Measurements from ENCODE around the gene PIM3. TPM values are rescaled to one million over a fixed set of nuclear protein-coding genes. Genes with fewer than 3 reads are reported as not detected.
A peak's percentile ranks its signal among the peaks of the same experiment; 100 is the strongest.

The PIM3 gene
- total RNA-seq, 1 experiment from 2014 or later, result 67.0 TPM

DNA sequence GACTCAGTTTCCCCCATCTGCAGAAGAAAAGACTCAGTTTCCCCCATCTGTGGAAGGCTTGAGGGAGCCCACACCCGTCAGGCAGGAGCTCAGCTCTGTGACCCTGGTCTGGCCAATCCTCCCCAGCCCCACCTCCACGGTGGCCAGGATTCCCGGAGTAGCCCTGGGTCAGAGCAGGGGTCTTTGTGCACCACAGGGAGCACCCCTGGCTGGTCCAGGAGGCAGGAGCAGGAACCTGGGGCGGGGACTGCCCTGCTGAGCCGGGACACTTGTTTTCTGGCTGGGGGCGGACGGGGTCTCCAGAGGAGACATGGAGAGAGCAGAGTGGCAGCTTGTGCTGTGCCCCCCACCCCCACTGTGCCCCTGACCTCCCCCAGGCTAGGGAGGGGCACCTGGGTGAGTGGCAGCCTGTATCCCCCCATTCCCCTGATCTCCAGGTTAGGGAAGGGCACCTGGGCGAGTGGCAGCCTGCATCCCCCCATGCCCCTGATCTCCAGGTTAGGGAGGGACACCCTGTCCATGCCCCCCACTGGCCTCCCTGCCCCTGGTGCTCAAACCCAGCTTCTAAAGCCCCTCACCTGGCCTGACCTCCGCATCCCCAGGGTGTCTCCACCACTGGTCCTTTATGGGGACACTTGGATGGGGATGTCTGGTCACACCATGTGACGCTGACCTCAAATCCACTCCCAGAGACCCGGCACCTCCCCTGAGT, 33.2 kb downstream of the PIM3 start:
- H3K79me2 ChIP-seq (ENCODE audit: low read depth), result no peaks in the 10 kb centered on the region
- intact Hi-C loops (cut with micrococcal nuclease; ENCODE audit: unreplicated experiment), result loop anchor here (1.0 to 5.0 kb wide), 3 partner anchors 38 to 227 kb away; no protein-coding TSS in a partner anchor
- H2AFZ ChIP-seq, result no peak overlapping the region
- no TSS peak for BruUV-seq (replicated peaks)
- CTCF ChIA-PET, result interaction anchor here (0.6 kb wide), 1 partner anchor 14 kb away, joined by 3 read pairs; no protein-coding TSS in a partner anchor
- no peaks in the 10 kb centered on the region; the same call in none of the 2 replicates for H3K4me1 ChIP-seq (replicated peaks; ENCODE audit: insufficient read depth)
- TF ChIP-seq EZH2 (IDR thresholded peaks at IDR 0.05; ENCODE audit: low read depth) (no peak), CTCF (conservative IDR thresholded peaks at IDR 0.05) (peak; percentile 24; the same call in 1 of the 2 replicates)
- no peaks in the 10 kb centered on the region for H3K9me2 ChIP-seq (ENCODE audit: insufficient read depth)
- peaks cover 30% of the 10 kb centered on the region for H3K27me3 ChIP-seq (ENCODE audit: insufficient read depth, low read depth)
- H4K20me1 ChIP-seq (ENCODE audit: insufficient read depth), result no peaks in the 10 kb centered on the region; the same call in 1 of the 2 replicates
- H3K27ac ChIP-seq, result no peak overlapping the region
- H3K4me2 ChIP-seq, result peak overlapping the region; percentile 63; the same call in 1 of the 2 replicates
- no peak for DNase-seq
- H3K9me3 ChIP-seq (ENCODE audit: insufficient read depth, low read depth), result peaks cover 8% of the 10 kb centered on the region; the same call in 1 of the 2 replicates
- H3K4me3 ChIP-seq, result no peak overlapping the region
- no peaks in the 10 kb centered on the region for H3K36me3 ChIP-seq (ENCODE audit: low read depth)
- H3F3A ChIP-seq (ENCODE audit: insufficient read depth, low read depth), result peaks cover 7% of the 10 kb centered on the region; the same call in 1 of the 2 replicates
- POLR2A ChIA-PET (ENCODE audit: unreplicated experiment), result no interaction called here

DNA sequence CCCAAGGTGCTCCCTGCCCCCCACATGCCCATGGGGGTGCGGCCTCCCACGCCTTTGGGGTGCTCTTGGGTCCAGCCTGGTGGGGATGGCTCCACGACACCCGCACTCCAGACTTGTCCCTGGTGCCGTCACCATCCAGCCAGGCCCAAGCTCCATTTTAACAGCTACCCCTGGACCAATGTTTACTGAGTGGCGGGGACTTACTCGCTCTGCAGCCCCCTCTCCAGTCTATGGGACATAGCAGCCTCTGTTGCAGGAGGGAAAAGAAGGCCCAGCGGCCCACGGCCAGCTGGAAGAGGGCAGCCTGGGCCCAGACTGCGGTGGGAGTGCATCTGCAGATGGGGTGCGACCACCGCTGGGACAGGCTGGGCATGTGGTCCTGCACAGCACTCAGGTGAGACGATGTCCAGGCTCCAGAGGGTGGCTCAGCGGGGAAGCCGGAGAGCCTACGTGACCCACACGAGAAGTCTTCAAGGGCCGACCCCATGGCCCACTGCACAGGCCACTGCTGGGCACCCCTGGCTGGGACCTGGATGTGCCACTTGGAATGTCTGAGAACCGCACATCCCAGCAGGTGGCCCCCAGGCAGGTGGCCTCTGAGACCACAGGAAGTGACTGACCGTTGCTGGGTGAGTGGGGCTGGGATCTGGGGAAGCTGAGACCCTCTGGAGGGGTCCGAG, 33.9 kb downstream of the PIM3 start:
- peaks cover 27% of the 10 kb centered on the region for H3K27me3 ChIP-seq (ENCODE audit: insufficient read depth, low read depth)
- BruUV-seq (replicated peaks), result no TSS peak
- no peak overlapping the region for H3K4me2 ChIP-seq
- no peak for DNase-seq
- TF ChIP-seq CTCF (conservative IDR thresholded peaks at IDR 0.05) (no peak), EZH2 (IDR thresholded peaks at IDR 0.05; ENCODE audit: low read depth) (no peak)
- peaks cover 8% of the 10 kb centered on the region; the same call in 1 of the 2 replicates for H3K9me3 ChIP-seq (ENCODE audit: insufficient read depth, low read depth)
- no peaks in the 10 kb centered on the region for H3K9me2 ChIP-seq (ENCODE audit: insufficient read depth)
- intact Hi-C loops (cut with micrococcal nuclease; ENCODE audit: unreplicated experiment), result loop anchor here (5.0 kb wide), 2 partner anchors 38 to 227 kb away; no protein-coding TSS in a partner anchor
- H2AFZ ChIP-seq, result no peak overlapping the region
- no peaks in the 10 kb centered on the region for H3K36me3 ChIP-seq (ENCODE audit: low read depth)
- CTCF ChIA-PET, result no interaction called here
- POLR2A ChIA-PET (ENCODE audit: unreplicated experiment), result no interaction called here
- no peak overlapping the region for H3K27ac ChIP-seq
- no peaks in the 10 kb centered on the region for H3K79me2 ChIP-seq (ENCODE audit: low read depth)
- no peak overlapping the region for H3K4me3 ChIP-seq
- H4K20me1 ChIP-seq (ENCODE audit: insufficient read depth), result no peaks in the 10 kb centered on the region; the same call in 1 of the 2 replicates
- H3F3A ChIP-seq (ENCODE audit: insufficient read depth, low read depth), result peaks cover 10% of the 10 kb centered on the region; the same call in 1 of the 2 replicates
- H3K4me1 ChIP-seq (replicated peaks; ENCODE audit: insufficient read depth), result no peaks in the 10 kb centered on the region; the same call in none of the 2 replicates

DNA sequence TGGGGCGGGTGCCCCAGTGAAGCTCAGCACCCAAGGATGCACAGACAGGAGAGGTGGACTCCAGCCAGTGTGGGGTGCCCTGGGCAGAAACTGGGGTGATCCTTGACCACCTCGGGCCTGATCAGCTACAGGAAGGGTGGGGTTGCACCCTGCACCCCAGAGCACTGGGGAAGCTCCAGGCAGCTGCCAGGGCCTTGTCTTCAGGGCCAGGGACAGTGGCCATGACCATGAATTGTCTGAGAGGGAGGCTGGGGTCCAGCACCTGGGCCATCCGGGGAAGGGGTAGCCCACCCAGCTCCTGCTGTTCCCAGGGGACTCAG, 34.4 kb downstream of the PIM3 start:
- intact Hi-C loops (cut with micrococcal nuclease; ENCODE audit: unreplicated experiment), result no loop called here
- Histone ChIP-seq H3K36me3 (ENCODE audit: low read depth) (no peaks in the 10 kb centered on the region), H3K9me2 (ENCODE audit: insufficient read depth) (no peaks in the 10 kb centered on the region), H3K79me2 (ENCODE audit: low read depth) (no peaks in the 10 kb centered on the region), H3K4me1 (replicated peaks; ENCODE audit: insufficient read depth) (no peaks in the 10 kb centered on the region; the same call in none of the 2 replicates), H3K9me3 (ENCODE audit: insufficient read depth, low read depth) (peaks cover 8% of the 10 kb centered on the region; the same call in 1 of the 2 replicates), H4K20me1 (ENCODE audit: insufficient read depth) (no peaks in the 10 kb centered on the region; the same call in 1 of the 2 replicates), H3K4me2 (no peak overlapping the region), H3F3A (ENCODE audit: insufficient read depth, low read depth) (peaks cover 10% of the 10 kb centered on the region; the same call in 1 of the 2 replicates), H3K27ac (no peak overlapping the region), H3K4me3 (no peak overlapping the region), H3K27me3 (ENCODE audit: insufficient read depth, low read depth) (peaks cover 26% of the 10 kb centered on the region), H2AFZ (no peak overlapping the region)
- no peak for DNase-seq
- ChIA-PET CTCF (no interaction called here), POLR2A (ENCODE audit: unreplicated experiment) (no interaction called here)
- BruUV-seq (replicated peaks), result no TSS peak
- no peak for TF ChIP-seq CTCF (conservative IDR thresholded peaks at IDR 0.05)
- TF ChIP-seq EZH2 (IDR thresholded peaks at IDR 0.05; ENCODE audit: low read depth), result no peak

Data from PC-9 (cell line).